ENCODE measurements around the gene CHSY1.

- TF ChIP-seq CTCF (IDR thresholded peaks at IDR 0.05) (no peak), POLR2A (IDR thresholded peaks at IDR 0.05) (no peak), EP300 (IDR thresholded peaks at IDR 0.05) (no peak)
Measured at GRCh38 chr15:101173233-101174119, 78.4 kb downstream of the CHSY1 start.
